Left lung (tissue), 10 donors: ENCODE measurements around the gene MYH13. TPM values are rescaled to one million over a fixed set of nuclear protein-coding genes. Genes with fewer than 3 reads are reported as not detected.

ENCODE experiments used
- ATAC-seq: fragments of 200-7000 bp; cut with Tn5 transposase; one replicate; pipeline ENCODE4 v1.9.1; 2020; ENCODE audit warnings: moderate library complexity
- DNase-seq, 4 donors: peaks; one replicate each; pipeline ENCODE4 v3.0.0-alpha.2; 2013 to 2020
- H3K27ac ChIP-seq, 2 donors: fragments of 200-600 bp; sonication (generic) in 1 of 2; one replicate each; pipeline versions ENCODE4 v1.5.0 to v1.8.0; 2020 to 2021
- H3K27me3 ChIP-seq, 2 donors: fragments of 200-600 bp; sonication (generic) in 1 of 2; one replicate each; pipeline versions ENCODE4 v1.5.0 to v1.8.0; 2020 to 2021
- H3K36me3 ChIP-seq, 2 donors: fragments of 200-600 bp; sonication (generic) in 1 of 2; one replicate each; pipeline versions ENCODE4 v1.5.0 to v1.8.0; 2020 to 2021
- H3K4me1 ChIP-seq, 2 donors: fragments of 200-600 bp; one replicate each; pipeline ENCODE4 v1.8.0; 2021
- H3K4me3 ChIP-seq, 2 donors: fragments of 200-600 bp; sonication (generic) in 1 of 2; one replicate each; pipeline versions ENCODE4 v1.5.0 to v1.8.0; 2020 to 2021; ENCODE audit warnings: mild to moderate bottlenecking in 1 of 2
- H3K9me3 ChIP-seq, 2 donors: fragments of 200-600 bp; sonication (generic) in 1 of 2; one replicate each; pipeline versions ENCODE4 v1.5.0 to v1.8.0; 2020 to 2021
- intact Hi-C, 2 donors: fragments of 100-400 bp; cut with DNase I; formaldehyde crosslinking; loops; one replicate each; pipeline versions ENCODE4 v1.11.2 to v1.14.2; 2022
- polyA plus RNA-seq, 6 donors: library from polyadenylated mRNA; unstranded; fragments of 120-200 nt; gene quantifications; one replicate each; pipeline ENCODE4 v1.2.1, GENCODE V29; 2013; ENCODE audit not compliant: insufficient read length in 6 of 6
- total RNA-seq, 2 donors: library from RNA; stranded (reverse); fragmentation: NEBNext Ultra II Directional; extraction: Animal tissue kit (Norgen Biotek cat#: 25700); gene quantifications; one replicate each; pipeline ENCODE4 v1.2.1, GENCODE V29; 2021
- TF ChIP-seq, protein P1 (sequence below), 2 donors: fragments of 200-600 bp; sonication (generic) in 1 of 2; IDR thresholded peaks; one replicate each; pipeline versions ENCODE4 v1.5.0 to v1.8.0; 2021; ENCODE audit warnings: antibody characterized with exemption in 2 of 2
- donor health status: DM: no; HTN: yes; CAD: no.
- donor health status: DM: no; HTN: no; CAD: no.

The MYH13 gene
- total and polyA plus RNA-seq, 8 donors: 0.03 TPM; not detected in 6

DNA sequence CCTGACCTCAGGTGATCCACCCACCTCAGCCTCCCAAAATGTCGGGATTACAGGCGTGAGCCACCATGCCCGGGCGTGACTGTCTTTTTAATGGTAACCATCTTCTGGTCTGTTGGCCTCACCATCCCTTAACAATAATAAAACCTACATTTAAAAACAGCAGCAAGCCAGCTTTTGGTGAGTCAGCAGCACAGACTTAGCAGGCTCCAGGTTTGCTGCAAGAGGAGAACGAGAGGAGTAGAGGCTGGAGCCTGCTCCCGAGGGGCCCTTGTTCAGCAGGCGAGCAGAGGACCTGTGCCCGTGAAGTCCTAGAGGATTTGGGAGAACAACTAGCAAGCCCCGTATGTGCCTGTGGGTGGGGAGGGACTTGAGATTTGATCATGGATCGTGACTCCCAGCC is 35.7 kb downstream of the MYH13 start:
- no peaks in the 10 kb centered on the region for H3K4me1 ChIP-seq
- no peak overlapping the region for H3K4me3 ChIP-seq
- ATAC-seq: no peak
- H3K27me3 ChIP-seq: no peaks in the 10 kb centered on the region
- no peak for DNase-seq
- TF ChIP-seq, protein P1, sequence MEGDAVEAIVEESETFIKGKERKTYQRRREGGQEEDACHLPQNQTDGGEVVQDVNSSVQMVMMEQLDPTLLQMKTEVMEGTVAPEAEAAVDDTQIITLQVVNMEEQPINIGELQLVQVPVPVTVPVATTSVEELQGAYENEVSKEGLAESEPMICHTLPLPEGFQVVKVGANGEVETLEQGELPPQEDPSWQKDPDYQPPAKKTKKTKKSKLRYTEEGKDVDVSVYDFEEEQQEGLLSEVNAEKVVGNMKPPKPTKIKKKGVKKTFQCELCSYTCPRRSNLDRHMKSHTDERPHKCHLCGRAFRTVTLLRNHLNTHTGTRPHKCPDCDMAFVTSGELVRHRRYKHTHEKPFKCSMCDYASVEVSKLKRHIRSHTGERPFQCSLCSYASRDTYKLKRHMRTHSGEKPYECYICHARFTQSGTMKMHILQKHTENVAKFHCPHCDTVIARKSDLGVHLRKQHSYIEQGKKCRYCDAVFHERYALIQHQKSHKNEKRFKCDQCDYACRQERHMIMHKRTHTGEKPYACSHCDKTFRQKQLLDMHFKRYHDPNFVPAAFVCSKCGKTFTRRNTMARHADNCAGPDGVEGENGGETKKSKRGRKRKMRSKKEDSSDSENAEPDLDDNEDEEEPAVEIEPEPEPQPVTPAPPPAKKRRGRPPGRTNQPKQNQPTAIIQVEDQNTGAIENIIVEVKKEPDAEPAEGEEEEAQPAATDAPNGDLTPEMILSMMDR (IDR thresholded peaks at IDR 0.05): no peak
- H3K27ac ChIP-seq: no peak overlapping the region
- no peaks in the 10 kb centered on the region for H3K9me3 ChIP-seq
- intact Hi-C loops: no loop called here
- no peaks in the 10 kb centered on the region for H3K36me3 ChIP-seq

DNA sequence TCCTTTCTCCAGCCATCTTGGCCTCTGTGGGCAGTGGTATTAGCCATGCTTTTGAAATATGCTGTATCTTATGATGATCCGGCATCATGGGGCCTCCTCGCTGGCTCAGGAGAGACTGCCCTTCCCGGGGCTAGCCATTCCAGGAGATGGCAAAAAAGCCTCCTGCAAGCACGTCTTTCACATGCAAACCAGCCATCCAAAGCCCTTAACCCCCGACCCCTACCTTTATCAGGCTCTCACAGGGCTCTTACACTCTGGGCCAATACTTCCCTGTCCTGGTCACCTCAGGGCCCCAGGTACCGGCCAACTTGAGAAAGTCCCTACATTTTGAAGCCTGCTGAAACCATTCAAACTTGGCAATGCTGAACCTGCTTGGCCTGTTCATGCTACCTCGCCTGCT is 36.4 kb downstream of the MYH13 start:
- no peaks in the 10 kb centered on the region for H3K27me3 ChIP-seq
- H3K27ac ChIP-seq: no peak overlapping the region
- no peak overlapping the region for H3K4me3 ChIP-seq
- H3K9me3 ChIP-seq: no peaks in the 10 kb centered on the region
- no peaks in the 10 kb centered on the region for H3K36me3 ChIP-seq
- intact Hi-C loops: no loop called here
- DNase-seq: no peak
- ATAC-seq: no peak
- TF ChIP-seq, protein P1 (IDR thresholded peaks at IDR 0.05): no peak
- H3K4me1 ChIP-seq: no peaks in the 10 kb centered on the region

DNA sequence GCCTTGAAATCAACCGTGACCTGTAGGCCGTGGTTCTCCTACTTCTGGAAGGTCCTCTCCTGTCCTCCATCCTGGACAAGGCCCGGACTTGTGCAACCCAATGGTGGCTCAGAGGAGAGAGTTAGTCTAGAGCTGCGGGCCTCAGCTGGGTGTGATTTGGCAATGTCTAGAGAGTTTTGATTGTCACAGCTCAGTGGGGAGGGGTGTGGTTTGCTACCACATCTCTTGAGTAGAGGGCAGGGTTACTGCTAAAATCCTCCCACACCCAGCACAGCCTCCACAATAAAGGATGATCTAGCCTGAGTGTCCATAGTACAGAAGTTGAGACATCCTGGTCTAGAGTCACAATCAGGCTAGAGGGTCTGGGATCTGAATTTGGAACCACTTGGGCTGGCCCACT is 40.3 kb downstream of the MYH13 start:
- Histone ChIP-seq H3K27me3 (no peaks in the 10 kb centered on the region), H3K4me3 (no peak overlapping the region), H3K4me1 (no peaks in the 10 kb centered on the region), H3K9me3 (no peaks in the 10 kb centered on the region), H3K36me3 (no peaks in the 10 kb centered on the region), H3K27ac (no peak overlapping the region)
- intact Hi-C loops: no loop called here
- TF ChIP-seq, protein P1 (IDR thresholded peaks at IDR 0.05): no peak
- DNase-seq (no peak), ATAC-seq (no peak)

DNA sequence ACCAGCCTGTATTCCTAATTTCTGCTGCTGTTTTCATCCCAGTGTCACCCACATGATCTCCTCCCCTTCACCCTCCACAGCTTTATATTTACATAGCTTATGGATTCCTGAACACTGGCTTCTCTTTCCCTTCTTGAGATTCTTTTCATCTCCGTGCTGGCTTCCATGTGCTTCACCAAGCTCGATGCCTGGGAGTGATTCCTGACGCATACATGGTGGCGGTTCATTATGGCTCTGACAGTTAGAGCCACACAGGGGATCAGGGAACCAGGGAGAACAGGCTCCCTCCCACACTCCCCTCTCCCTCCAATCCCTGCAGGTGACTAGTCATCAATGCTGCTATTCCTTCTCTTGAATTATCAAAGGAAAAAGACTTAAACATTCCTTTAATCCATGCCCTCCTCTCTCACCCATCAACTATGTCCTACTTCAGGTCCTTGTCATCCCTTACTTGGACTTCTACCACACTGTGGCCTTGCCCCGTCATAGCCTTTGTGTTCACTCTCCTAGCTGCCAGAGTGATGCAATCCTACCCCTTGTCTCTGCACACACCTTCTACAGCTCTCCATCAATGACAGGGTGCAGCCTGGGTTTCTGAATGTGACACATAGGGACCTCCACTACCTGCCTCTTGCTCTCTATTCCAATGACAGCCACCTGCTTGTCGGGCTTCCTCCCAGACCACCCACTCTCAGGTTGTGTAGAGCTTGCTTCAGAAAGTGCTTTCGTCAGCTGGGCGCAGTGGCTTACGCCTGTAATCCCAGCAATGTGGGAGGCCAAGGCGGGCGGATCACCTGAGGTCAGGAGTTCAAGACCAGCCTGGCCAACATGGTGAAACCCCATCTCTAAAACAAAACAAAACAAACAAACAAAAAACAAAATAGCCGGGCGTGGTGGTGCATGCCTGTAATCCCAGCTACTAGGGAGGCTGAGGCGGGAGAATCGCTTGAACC is 43.6 kb downstream of the MYH13 start:
- H3K27me3 ChIP-seq: no peaks in the 10 kb centered on the region
- TF ChIP-seq, protein P1 (IDR thresholded peaks at IDR 0.05): no peak
- intact Hi-C loops: no loop called here
- H3K36me3 ChIP-seq: no peaks in the 10 kb centered on the region
- H3K4me1 ChIP-seq: no peaks in the 10 kb centered on the region
- ATAC-seq (no peak), DNase-seq (no peak)
- H3K4me3 ChIP-seq: no peak overlapping the region
- H3K9me3 ChIP-seq: no peaks in the 10 kb centered on the region
- H3K27ac ChIP-seq: no peak overlapping the region

DNA sequence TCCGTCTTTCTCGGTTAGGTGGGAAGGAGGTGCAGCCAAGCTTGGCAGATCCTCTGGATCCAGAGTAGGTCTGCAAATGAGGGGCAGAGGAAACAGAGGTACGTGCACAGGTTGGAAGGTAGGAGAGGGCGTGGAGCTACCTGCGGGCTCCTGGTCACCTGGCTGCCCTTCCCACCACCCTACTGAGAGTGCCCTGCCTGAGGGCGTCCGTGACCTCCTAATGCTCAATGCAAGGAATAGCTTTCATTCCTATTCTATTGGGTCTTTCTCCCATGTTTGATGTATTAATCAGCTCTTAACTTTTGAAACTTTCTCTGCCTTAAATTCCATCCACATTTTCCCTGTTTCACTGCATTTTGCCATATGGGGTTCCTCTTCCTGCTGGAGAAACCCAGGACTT is 44.6 kb downstream of the MYH13 start:
- DNase-seq: no peak
- Histone ChIP-seq H3K27ac (no peak overlapping the region), H3K27me3 (no peaks in the 10 kb centered on the region), H3K4me3 (no peak overlapping the region), H3K9me3 (no peaks in the 10 kb centered on the region), H3K4me1 (no peaks in the 10 kb centered on the region), H3K36me3 (no peaks in the 10 kb centered on the region)
- TF ChIP-seq, protein P1 (IDR thresholded peaks at IDR 0.05): no peak
- ATAC-seq: no peak
- intact Hi-C loops: no loop called here
